NCI-H2196 treated with DMSO at 0.1 percent for 48 hours (cell line): ENCODE results near the gene MUC4.
"Not testable (repeated sequence)": the region's sequence is repeated elsewhere in the genome, so short reads cannot be mapped to it uniquely, and the experiment has no call there.

Experiments used
- DNase-seq: peaks from one replicate; lab custom pipeline; 2025; ENCODE audit not compliant: unreplicated experiment; lab: John Stamatoyannopoulos, UW

MUC4 gene

DNA sequence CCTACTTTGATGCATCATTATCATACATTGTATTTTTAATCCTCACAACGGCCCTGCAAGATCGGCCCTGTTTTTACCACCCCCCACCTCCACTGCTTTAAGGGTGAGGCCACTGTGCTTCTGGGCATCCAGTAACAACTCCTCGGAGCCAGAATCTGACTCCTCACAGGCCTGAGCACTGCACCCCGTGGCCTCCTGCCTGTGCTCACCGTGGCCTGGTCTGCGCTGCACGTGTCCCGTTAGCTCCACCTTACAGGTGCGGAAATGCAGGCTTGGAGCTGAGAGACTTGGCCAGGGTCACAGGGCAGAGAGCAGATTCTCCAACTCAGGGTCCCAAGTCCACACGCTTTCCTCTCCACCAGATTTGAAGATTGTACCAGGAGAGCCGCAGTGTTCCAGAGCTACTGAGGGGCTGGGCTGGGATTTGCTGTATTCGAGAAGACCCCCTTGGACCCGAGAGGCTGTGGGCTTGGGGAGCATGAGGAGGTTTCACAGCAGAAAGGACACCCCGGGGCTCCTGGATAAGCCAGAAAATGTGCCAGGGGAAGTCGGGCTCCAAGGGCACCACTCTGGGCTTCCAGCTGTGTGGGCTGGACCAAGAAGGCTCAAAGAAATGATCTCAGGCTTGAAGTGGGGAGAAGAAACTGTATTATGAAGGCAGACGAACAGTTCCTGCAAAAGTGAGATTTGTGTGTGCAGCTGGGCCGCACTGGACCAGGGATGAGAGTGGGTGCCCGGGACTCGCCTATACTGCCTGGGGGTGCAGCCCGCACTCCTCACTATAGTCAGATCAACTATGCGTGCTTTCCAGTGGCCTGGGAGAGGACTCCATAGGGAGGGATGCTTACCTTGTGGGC, 89.4 kb downstream of the MUC4 start:
- DNase-seq: not testable (repeated sequence)

DNA sequence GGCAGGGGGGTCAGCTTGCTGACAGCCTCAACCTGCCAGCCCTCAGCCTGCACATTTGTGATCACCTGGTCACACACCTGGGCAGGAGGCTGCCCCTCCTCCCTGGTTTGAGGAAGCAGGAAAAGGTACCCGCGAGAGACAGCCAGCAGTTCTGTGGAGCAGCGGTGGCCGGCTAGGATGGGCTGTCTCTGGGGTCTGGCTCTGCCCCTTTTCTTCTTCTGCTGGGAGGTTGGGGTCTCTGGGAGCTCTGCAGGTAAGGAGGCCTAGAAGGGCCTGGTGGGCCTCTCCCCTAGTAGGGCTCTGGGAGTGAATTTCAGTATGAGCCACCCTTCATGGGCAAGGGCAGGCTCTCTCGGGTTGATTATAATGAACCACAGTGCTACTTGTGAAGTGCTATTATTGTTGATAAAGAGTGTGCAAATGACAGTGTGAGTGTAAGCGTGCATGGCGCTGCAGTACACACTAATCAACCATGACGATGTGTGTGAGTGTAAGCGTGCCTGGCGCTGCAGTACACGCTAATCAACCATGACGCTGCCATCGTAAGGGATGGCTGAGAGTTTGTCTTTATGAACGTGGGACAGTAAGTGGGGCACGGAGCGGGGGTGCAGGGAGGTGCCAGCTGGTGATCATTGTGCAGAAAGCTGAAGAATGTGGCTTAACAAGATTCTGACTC, 90.8 kb downstream of the MUC4 start, which contains the start of gene MUC20:
Gene MUC20 (plus strand): TSS at position 148 of the 676 bp plus-strand sequence. CDS start 30 bp downstream, at position 178.
- DNase-seq: not testable (repeated sequence)

DNA sequence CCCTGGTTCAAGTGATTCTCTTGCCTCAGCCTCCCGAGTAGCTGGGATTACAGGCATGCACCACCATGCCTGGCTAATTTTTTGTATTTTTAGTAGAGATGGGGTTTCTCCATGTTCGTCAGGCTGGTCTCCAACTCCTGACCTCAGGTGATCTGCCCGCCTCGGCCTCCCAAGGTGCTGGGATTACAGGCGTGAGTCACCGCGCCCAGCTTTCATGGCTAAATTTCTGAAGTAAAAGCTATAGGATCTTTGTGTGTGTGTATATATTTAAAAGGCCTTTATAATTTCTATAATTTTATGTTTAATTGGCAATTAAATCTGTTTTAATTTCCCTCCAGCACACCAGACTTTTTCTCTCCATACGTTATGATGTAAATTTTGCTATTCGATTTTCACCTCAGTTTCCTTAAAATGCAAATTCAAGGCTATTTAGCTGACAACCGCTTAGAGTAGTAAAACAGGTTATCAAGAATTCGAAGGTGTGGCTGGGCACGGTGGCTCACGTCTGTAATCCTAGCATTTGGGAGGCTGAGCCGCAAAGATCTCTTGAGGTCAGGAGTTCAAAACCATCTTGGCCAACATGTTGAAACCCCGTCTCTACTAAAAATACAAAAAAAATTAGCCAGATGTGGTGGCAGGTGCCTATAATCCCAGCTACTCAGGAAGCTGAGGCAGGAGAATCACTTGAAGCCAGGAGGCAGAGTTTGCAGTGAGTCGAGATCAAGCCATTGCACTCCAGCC, 92.0 kb downstream of the MUC4 start:
- not testable (repeated sequence) for DNase-seq

DNA sequence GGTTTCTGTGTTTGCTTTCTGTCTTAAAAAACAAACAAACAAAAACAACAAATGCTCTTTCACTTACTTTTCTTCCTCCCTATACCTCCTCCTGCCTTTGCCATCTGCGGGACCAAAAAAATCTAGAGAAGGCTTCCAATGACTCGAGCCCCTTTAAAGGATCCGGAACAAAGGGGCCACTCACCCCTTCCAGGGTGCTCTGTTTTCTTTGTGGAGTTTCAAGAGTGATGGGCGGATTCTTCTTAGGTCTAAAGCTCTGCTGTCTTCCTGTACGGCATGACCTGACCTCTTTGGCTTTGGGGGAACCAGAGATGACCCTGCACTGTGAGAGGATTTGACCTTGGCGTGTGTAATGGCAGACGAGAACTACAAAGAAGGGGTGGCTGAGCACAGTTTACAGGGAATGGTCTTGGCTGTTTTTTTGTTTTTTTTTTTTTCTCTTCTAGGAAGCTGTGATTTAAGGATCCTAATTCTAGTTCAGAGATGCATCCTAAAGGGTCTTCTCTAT, 93.2 kb downstream of the MUC4 start:
- DNase-seq: no peak

DNA sequence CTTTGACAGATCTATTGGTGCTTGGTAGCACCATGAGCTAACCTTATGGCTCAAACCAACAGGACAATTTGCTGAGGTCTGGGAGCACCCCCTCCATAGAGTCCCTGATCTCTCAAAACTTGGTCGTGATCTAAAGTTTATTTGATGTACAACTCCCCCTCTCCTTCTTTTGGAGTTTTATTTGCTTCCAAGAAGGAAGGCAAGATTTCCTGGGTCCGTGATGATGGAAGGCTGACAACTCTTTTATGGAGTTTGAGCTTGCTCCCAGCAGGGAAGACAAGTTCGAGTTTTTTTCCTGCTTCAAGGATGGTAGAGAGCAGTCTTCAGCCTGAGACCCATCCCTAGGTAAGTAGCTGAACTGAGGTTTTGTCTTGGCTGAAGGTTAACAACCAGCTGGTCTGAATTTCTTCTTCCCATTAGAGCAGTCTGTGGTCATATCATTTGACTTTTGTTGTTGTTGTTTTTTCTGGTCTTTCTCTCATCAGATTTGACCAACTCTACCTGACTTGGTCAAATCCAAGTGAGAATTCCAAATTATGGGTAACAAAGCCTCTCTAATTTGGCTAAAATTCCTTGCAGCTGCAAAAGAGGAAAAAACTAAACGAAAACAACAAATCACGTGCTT, 93.8 kb downstream of the MUC4 start:
- no peak for DNase-seq

DNA sequence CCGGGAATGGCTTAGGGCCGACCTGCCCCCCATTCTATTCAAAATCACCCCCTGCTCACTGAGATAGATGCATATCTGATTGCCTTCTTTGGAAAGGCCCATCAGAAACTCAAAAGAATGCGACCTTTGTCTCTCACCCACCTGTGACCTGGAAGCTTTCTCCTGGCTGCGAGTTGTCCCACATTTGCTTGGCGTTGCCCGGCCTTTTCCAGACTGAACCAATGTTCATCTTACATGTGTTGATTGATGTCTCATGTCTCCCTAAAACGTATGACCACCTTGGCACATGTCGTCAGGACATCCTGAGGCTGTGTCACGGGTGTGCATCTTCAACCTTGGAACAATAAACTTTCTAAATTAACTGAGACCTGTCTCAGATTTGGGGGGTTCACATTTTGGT, 94.3 kb downstream of the MUC4 start:
- no peak for DNase-seq

DNA sequence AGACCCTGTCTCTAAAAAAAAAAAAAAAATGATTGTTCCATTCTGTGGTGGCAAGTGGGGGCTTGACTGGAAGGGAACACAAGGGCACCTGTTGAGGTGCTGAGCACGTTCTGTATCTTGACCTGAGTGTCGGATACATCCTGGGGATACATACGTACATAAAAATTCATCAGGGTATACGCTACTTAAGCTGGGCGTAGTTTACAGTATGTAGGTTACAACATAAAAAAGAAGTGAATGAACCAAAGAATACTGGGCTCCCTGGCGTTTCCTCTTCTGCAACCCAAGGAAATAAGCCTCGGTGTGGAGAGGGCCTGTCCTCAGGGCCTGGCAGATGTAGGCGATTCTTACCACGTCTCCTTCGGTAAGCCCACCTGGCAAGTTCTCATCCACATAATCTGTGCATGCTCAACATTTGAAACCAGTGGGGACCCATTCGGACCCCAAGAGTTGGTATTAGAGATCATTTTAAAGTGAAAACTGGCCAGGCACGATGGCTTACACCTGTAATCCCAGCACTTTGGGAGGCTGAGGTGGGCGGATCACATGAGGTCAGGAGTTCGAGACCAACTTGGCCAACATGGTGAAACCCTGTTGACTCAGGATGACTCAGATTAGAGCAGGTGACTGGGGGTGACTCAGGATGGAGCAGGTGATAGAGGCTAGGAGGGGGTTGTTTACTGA, 96.0 kb downstream of the MUC4 start:
- no peak for DNase-seq

DNA sequence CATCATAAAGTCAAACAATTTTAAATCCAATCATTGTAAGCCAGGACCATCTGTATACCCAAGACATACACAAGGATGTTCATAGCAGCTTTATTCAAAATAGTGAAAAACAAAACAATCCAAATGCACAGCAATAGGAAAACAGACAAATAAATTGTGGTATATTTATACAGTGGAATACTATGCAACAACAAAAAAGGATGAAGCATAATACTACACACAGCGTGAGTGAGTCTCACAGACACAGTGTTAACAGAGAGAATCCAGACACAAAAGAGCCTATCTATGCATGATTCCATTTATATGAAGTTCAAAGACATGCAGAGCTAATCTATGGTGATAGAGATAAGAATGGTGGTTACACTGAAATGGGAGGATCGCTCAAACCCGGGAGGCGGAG, 96.6 kb downstream of the MUC4 start:
- DNase-seq: no peak

DNA sequence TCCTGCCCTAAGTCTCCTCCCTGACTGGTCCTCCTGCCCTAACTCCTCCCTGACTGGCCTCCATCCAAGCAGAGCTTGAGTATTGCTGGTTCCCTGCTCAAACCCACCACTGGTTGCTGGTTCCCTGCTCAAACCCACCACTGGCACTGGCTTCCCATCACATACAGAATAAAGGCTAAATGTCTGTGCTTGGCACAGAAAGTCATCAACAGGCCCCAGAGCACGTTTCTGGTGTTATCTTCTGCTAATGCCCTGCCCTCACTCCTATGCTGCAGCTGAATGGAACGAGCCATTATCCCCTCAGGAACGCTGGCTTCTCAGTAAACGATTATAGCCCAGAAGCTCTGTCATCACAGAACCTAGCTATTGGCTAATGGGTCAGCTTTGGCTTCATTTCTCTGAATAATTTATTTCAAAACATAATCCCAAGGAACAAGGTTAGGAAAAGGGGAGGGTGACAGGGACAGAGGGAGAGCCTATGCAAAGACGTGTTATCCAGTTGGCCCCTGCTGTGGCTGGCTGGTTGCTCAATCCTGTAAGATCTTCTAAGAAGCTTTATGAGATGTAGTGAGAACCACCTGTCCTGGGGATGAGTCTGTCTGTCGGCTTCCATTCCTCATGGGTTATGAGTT, 97.2 kb downstream of the MUC4 start:
- DNase-seq: no peak

DNA sequence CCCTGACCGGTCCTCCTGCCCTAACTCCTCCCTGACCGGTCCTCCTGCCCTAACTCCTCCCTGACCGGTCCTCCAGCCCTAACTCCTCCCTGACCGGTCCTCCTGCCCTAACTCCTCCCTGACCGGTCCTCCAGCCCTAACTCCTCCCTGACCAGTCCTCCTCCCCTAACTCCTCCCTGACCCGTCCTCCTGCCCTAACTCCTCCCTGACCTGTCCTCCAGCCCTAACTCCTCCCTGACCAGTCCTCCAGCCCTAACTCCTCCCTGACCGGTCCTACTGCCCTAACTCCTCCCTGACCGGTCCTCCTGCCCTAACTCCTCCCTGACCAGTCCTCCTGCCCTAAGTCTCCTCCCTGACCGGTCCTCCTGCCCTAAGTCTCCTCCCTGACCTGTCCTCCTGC, 98.6 kb downstream of the MUC4 start:
- DNase-seq: not testable (repeated sequence)

DNA sequence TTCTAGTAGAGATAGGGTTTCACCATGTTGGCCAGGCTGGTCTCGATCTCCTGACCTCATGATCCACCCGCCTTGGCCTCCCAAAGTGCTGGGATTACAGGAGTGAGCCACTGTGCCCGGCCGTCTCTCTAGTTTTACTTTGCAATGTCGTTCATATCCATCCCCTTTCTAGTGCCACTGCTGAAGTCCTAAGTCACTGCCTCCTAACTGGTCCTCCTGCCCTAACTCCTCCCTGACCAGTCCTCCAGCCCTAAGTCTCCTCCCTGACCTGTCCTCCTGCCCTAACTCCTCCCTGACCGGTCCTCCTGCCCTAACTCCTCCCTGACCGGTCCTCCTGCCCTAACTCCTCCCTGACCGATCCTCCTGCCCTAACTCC, 99.2 kb downstream of the MUC4 start:
- not testable (repeated sequence) for DNase-seq

DNA sequence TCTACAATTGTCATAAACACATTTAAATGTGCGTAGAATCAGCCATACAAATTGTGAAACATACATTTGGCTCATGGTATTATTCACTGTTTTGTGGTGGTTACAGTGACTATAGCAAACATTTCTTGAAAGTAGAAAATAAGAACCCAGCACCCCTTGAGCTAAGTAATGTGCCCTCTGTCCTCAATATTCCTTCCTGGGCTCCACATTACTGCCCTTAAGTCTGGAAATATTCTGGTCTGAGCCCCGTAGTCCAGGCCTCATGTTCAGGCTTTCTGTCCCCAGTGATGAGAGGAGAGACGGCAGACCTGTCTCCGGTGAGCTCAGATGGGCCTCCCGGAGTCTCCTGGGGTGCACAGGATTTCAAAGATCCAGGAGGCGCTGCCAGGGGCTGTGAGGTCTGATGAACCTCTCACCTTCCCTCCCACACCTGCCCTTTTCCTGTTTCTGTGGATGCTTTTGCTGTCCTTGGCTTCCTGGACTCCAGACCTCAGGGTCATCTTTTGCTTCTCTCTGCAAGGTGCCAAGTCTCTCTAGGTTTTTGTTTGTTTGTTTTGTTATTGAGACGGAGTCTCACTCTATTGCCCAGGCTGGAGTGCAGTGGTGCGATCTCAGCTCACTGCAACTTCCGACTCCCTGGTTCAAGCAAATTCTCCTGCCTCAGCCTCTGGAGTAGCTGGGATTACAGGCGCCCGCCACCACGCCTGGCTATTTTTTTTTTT, 99.8 kb downstream of the MUC4 start:
- no peak for DNase-seq

DNA sequence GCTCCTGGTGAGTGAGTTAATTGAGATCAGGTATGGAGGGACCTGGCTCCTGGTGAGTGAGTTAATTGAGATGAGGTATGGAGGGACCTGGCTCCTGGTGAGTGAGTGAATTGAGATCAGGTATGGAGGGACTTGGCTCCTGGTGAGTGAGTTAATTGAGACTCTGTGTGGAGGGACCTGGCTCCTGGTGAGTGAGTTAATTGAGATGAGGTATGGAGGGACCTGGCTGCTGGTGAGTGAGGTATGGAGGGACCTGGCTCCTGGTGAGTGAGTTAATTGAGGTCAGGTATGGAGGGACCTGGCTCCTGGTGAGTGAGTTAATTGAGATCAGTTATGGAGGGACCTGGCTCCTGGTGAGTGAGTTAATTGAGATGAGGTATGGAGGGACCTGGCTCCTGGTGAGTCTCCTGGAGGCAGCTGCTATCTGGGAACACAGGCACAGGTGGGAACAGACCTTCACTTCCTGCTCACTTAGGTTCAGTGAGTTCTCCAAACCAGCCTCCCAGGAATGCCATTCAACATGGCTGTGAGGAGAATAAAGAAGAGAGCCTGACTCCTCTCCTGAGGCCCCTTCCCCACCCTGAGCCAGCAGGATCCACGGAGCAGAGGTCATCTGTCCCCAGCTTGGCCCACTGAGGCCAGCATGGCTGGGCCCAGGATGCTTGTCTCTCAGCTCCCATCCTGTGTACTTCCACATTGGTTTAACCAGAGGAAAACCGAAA, 100.5 kb downstream of the MUC4 start:
- not testable (repeated sequence) for DNase-seq

DNA sequence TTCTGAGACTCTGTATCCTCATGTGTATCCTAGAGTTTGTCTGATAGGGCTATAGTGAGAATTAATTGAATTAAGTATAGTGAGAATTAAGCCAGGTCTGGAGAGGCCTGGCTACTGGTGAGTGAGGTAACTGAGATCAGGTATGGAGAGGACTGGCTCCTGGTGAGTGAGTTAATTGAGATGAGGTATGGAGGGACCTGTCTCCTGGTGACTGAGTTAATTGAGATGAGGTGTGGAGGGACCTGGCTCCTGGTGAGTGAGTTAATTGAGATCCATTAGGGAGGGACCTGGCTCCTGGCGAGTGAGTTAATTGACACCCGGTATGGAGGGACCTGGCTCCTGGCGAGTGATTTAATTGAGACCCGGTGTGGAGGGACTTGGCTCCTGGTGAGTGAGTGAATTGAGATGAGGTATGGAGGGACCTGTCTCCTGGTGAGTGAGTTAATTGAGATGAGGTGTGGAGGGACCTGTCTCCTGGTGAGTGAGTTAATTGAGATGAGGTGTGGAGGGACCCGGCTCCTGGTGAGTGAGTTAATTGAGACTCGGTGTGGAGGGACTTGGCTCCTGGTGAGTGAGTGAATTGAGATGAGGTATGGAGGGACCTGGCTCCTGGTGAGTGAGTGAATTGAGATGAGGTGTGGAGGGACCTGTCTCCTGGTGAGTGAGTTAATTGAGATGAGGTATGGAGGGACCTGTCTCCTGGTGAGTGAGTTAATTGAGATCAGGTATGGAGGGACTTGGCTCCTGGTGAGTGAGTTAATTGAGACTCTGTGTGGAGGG, 101.4 kb downstream of the MUC4 start:
- DNase-seq: not testable (repeated sequence)

DNA sequence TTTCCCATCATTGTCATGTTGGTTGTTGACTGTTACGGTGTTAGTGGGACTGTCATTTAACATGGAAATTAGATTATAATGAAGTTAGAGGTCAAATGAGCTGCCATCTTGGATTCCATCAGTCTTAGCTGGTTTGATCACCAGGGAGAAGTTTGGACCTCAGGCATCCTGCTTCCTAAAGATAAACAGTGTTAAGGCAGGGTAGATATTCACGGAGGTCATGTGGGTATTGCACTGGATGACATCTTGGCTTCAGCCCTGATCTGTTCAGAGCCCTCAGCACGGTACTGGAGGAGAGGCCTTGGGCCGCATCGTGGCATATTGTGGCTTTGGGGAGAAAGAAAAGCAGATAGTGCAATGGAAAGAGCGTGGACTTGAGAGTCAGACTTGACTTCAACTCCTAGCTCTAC, 102.0 kb downstream of the MUC4 start:
- no peak for DNase-seq

DNA sequence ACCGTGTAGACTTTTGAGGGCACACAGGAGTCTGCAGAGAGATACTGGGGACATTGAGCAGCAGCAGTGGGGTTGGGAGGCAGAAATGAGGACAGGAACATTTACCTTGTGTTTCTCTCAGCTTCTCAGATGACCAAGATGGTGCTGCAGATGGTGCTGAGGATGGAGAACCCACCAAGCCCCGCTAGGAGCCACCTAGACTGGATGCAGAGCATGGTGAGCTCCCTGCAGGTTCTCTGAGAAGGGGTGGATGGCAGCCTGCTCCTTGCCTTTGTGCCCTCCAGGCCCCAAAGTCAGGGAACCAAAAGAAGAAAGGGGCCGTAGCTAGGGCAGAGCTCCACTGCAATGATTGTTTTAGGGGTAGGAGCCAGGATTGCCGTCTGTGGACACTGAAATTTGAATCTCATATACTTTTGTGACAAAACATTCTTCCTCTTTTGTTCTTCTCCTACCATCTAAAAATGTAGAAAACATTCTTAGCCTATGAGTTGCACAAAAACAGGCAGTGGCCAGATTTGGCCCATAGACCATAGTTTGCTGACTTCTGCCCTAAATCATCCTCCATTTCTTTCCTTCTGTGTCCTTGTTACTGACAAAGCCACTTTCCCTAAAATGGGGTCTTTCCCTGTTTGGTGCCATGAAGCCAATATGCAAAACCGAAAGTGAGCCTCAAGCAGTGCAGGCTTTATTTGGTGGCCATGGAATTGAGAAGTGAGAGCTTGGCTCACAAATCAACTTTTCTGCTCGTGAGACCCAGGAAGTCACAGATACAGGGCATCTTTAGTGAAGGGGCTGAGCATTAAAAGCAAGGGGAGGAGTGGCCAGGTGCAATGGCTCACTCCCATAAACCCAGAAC, 102.9 kb downstream of the MUC4 start:
- DNase-seq: no peak

DNA sequence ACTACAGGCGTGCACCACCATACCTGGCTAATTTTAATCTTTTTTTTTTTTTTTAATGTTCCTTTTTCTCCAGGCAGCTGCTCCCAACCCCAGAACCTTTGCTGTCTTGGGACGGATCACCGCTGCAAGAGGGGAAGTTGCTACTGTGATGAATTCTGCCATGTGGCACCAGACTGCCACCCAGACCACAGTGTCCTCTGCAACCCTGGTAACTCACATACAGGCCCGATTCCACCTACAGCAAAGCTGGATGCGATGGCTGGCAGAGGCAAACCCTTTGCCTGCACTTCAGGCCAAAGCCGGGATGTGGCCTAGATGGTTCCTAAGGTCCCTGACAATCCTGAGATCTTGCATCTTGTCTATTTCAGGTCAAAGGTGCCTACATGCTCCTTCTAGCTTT, 103.7 kb downstream of the MUC4 start:
- DNase-seq: no peak
